HG03432 (cell line): ENCODE measurements around the gene TMEM175.
"Not testable (repeated sequence)": the region's sequence is repeated elsewhere in the genome, so short reads cannot be mapped to it uniquely, and the experiment has no call there.

Source experiments
- ATAC-seq: cut with Tn5 transposase; IDR thresholded peaks from one replicate; pipeline ENCODE4 v1.9.1; 2021; ENCODE audit warnings: mild to moderate bottlenecking, moderate library complexity; ENCODE audit not compliant: unreplicated experiment

Gene TMEM175

DNA sequence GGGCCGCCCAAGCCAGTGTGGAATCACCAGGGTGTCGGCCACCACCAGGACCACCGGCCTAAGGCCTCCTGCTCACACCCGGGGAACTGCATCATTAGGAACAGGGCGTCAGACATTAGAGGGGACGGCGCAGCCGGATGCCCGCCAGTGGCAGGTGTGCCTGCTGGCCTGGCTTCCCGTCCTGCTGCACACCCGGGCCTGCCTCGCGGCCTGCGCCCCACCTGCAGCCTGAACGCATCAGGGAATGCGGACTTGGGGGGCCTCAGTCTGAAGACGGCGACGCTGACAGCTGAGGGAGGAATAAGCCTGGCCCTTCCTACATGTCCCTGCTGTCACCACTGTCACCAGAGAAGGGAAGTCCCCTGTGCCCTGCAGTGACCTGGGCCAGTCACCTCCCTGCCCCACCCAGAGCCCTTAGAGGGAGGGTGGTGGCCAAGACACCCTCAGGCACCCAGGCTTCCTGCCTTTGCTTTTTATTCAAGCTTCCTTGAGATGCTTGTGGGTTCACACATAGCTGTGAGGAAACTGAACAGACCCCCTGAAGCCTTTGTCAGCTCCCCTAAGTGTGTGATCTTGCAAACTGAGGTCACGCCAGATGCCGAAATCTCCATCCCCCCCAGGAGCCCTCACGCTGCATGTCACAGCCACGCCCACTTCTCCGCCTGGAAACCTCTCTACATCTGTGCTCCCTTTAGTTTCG lies 37.9 kb downstream of the TMEM175 start:
- ATAC-seq = no peak

DNA sequence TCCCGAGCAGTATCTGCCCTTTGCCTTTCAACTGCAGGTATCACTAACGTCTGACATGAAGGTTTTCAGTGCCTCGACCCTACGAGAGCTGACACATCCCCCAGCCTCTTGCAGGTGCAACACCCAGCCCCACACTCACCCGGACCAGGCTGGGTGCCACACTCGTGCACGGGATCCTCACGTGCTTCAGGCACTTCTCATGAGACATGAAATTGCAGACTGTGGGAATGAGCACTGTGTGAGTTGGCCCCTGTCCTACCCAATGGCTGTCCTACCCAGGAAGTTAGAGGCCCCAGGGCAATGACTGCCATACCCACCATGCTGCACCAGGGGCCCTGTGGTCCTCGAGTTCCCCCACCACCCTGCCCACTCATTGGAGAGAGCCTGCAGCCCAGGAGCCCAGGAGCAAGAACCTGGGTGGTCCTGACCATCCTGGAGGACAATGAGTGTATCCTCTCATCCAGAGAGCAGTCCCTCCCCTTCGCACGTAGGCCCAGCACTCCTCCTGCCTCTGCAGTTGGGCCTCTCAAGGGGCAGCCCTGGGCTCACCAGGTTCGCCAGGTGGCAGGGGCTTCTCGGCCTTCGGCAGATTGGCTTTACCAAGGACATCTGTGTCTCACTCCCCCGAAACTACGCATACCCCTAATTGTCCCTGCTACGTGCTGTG lies 38.7 kb downstream of the TMEM175 start:
- ATAC-seq = no peak

DNA sequence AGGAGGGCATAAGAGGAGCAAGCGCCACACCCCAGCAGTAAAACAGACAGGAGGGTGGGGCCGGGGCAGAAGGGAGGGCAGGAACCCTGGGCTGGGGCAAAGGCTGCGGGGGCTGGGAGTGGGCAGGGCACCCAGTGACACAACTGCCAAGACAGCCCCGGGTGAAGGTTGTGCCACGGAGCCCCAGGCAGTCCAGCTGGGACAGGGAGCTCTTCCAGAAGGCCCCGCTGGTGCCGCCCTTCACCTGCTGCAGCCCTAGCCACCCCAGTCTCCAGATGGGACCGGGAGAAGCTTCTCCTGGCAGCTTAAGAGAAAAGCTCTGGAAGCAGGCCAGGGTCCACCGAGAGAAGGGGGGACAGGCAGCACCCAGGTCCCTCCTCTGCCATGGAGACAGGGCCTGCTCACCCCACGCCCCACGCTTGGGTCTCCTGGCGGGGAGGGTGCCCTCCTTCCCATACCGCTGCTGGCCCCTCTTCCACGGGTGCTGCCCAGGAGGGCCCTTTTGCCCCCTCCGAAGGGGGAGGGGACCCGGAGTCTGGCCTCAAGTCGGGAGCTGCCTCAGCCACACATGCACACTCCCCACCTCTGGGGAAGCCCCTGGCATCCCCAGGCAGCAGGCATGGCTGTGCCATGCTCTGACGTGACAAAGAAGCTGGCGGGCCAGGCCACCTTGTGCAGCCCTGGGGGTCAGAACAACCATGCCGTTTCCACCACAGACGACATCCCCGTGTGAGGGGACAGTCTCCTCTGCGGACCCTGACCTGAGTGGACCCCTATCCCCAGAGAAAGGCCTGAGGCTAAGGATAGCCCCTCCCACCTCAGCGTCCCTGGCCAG lies 39.6 kb downstream of the TMEM175 start:
- no peak for ATAC-seq

DNA sequence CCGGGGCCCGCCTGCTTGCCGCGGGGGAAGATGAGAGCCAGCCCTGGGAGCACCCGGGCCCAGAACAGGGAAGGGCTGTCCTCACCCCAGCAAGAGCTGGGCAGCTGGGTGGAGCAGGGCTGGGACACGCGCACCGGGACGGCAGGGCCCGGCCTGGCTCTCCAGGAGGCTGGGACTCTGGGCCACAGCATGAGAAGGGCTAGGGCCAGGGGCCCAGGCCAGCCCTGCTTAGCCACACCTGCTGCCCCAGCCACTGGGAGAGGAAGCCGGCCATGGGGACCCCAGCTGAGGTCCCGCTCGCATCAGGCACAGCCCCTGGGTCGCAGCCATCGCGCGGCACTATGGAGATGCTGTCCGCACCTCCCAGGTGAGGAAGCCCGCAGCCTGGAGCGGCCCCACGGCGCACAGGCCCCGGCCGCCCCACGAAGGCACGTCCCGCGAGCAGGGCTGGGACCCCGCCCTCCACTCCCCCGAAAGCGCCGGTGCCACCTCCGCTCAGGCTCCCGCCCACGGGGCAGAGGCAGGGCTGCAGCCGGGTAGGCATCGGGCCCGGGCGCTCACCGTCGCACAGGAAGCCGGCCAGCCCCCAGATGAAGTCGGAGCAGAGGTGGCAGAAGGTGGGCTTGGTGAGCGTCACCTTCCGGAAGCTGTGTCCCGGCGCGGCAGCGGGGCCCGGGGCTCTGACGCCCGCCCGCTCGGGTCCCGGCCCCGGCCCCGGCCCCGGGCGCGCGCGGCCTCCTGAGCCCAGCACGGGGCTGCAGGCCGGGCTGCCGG lies 40.6 kb downstream of the TMEM175 start:
- peak; percentile 55 for ATAC-seq

DNA sequence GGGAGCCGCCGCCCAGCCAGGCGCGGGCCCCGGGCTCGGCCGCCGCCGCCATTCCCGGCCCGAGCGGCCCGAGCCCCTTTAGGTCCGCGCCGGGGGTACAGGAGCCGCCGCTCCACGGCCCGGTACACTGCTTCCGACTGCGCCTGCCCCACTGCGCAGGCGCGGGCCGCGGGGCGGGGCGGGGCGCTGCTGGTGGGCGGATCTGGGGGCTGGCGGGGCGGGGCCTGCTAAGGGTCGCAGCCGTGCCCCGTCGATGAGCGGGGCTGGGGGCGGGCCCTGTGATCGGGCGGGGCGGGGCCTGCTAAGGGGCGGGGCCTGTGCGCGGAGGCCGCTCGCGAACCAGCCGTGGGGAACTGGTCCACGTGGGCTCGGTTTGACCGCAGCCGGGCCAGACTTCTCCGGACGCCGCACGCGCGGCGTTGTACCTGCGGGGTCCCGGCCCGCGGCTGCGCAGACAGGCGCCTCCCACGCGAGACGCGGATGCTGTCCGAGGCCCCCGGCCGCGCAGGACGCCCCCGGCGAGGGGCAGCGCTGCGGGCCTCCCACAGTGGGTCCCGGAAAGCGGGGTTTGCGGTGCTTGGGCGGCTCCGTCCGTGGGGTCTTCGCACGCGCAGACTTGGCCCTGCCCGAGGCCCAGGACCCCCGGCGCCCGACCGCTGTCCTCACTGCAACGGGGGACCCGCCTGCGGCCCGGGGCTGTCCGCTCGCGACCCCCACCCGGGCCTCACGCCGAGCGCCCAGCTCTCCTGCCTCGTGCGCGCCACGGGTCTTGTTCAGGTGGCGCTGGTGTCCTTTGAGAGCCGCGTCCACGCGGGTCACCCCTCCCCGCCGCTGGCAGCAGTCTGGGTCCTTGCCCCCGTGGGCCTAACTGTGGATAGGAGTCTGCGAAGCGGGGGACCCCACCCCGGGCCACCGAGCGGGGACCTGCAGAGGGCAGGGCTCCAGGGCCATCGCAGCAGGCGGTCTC lies 41.5 kb downstream of the TMEM175 start, which contains the start of gene DGKQ:
TSS of gene DGKQ (minus strand) at position 139 of the 967 bp plus-strand sequence. CDS start at position 52, 87 bp downstream.
- peak; percentile 66 for ATAC-seq

DNA sequence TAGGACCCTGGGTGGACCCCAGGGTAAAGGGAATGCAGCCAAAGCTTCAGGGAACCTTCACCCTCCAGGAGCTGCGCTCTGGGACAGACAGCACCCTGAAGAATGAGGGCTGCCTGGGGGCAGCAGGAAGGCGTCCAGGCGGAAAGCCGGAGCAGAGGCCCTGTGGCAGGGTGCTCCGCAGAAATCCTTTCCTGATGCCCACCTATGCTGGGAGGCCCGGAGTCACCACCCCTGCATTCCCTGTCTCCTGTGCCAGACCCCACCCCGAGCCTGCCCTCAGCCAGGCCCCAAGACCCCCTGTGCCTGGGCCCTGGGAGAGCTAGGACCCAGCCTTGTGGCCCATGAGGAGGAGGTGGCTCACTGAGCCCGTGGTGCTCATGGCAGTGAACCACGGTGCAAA lies 42.4 kb downstream of the TMEM175 start:
- no peak for ATAC-seq

DNA sequence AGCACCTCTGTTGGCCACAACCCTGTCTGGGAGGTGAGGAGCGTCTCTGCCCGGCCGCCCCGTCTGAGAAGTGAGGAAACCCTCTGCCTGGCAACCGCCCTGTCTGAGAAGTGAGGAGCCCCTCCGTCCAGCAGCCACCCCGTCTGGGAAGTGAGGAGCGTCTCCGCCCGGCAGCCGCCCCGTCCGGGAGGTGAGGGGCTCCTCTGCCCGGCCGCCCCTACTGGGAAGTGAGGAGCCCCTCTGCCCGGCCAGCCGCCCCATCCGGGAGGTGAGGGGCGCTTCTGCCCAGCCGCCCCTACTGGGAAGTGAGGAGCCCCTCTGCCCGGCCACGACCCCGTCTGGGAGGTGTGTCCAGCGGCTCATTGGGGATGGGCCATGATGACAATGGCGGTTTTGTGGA lies 43.8 kb downstream of the TMEM175 start:
- ATAC-seq = not testable (repeated sequence)

DNA sequence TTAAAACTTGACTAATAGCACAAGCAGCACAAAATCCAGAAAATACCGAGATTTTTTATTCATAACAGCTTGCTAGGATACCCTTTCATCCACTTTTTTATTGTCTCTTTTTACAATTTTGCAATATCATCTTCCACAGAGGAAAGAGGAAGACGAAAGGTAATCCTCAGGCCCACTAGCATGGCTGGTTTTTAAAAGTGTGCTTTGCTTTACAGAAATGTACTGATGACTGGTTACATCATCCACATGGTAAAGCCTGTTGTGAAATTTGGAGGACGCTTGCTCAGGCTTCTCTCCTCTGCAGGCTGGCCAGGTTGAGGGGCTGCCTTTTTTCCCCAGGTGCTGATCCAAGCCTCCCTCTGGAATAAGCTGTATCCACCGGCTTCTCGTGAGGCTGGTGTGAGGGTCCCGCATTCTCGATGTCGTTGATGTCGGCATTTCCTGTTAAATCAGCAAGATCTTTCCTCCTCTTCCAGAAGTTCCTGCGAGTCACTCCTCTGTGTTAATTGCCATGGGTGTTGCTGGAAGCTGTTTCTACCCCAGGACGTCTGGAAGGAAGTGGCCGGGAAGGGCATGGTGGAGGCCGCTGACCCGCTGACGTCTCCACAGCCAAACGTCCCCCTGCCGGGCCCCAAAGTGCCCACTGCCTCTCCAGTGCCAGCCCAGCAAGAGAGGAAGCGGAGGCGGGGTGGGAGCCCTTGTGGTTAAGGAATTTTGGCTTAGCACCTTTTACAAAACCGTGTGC lies 46.9 kb downstream of the TMEM175 start:
- no peak for ATAC-seq

DNA sequence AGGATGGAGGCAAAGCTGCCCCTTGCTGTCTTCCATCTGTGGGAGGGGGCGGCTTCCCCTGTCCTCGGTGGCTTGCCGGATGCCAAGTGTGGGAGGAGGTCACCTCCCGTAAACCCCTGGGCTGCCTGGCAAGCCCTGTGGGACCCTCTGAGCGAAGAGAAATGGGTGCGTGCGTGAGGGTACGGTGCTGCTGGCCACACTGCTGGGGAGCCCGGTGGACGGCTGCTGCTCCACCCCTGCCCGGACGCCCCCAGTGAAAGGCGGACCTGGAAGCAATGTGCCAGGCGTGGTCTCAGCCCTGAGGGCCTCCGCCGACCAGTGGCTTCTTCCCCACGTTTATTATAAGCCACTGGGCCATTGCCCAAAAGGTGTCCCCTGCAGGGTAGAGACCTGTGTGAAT lies 50.0 kb downstream of the TMEM175 start:
- ATAC-seq = no peak

DNA sequence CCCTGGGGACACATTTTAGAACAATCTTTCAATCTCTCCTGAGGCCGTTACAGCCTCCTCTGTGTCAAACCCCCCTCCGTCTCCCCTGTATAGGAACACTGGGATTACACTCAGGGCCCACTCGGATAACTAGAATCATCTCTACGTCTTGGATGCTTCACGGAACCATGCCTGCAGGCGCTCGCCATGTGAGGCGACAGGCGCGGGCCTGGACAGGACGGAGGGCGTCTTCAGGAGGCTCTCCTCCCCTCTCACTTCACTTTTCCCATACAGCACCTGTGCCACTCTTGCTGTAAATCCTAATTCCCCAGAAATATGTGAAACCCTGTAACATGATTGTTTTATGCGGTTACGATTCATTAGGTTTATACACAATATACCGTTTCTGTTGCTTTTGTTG lies 50.6 kb downstream of the TMEM175 start:
- no peak for ATAC-seq

DNA sequence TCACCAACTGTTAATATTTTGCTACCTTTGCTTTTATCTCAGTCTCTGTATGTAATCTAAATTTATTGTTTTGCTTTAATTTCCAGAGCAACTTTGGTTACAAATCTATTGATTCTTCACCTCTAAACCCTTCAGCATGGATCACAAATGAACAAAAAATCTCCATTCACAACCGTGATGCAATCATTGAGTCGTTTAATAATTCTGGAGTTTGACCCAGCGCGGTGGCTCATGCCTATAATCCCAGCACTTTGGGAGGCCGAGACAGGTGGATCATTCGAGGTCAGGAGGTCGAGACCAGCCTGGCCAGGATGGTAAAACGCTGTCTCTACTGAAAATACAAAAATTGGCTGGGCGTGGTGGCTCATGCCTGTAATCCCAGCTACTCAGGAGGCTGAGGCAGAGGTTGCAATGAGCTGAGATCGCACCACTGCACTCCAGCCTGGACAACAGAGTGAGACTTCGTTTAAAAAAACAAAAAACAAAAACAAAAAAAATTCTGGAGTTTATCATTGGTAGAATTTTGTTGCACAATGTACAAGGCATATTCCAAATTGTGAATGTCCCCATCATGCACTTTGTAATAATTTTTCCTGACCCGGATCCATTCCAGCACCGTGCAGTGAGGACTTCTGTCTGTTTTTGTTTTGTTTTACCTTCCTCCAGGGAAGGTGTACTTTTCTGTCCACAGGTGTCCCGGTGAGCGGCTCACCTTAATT lies 52.2 kb downstream of the TMEM175 start:
- no peak for ATAC-seq

DNA sequence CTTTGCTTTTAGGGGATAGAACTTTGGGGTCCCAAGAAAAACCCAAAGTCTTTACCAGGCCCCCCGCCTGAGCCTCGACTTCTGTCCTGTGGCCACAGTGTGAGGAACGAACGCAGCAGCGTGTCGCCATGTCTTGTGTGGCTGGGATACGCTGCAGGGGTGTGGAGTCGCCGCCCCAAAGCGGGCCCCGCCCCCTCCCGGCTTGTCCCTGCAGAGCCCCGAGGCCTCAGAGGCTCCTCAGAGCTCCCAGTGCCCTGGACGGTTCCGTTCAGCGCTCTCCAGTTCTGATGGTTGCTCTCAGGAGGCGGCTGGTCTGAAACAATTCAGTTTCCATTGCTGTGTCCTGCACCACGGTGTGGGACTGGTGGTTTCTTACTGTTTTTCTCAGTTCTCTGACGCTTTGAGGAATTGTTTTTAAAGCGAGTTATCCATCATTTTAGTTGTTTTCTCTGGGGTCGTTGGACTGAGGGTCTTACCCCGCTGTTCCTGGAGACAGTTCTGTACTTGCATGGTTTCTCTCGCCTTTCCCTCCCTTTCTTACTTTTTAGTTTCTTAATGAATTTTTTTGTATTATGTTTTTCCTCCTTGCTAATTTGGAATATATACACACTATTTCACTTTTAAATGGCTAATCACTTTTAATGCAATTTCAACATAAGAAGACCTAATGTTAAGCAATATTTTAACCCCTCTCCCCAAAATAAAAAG lies 53.0 kb downstream of the TMEM175 start:
- ATAC-seq = no peak

DNA sequence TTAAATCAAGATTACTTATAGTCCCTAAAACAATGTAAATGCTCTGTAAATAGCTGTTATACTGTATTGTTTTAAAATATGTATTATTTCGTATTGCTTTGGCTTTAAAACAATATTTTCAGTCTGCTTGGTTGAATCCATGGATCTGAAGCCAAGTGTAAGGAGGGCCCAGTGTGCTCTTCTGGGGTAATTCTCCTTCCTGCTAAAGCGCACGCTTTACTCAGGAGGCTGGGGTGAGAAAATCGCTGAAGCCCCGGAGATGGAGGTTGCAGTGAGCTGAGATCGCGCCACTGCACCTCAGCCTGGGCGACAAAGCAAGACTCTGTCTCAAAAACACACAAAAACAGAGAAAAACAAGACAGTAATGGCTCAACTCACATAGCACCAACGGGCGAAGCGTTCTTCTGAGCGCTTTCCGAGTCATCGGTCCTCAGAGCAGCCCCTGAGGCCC lies 54.2 kb downstream of the TMEM175 start:
- peak; percentile 14 for ATAC-seq

DNA sequence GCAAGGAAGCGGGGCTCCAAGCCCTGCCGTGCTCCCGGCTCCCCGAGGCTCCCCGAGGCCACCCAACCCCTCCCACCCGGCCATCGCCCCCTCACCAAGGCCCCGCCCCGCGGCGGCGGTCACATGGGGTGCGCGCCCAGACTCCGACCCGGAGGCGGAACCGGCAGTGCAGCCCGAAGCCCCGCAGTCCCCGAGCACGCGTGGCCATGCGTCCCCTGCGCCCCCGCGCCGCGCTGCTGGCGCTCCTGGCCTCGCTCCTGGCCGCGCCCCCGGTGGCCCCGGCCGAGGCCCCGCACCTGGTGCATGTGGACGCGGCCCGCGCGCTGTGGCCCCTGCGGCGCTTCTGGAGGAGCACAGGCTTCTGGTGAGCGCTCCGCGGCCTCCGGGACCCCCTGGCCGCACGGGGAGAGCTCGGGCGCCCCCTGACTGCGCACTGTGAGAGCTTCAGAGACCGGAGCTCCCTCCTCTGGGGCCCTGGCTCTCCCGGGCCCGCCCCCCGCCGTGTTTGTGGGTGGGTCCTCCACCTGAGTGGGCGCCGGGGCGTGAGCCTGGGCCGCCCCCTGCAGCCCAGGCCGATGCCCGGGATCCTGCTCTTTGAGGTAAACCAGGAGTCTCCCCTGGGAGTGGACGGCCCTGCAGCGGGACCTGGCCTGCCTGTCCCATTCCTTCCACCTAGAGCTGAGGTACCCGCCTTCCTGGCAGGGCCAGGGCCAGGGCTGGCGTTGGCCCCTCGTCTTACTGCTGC lies 54.8 kb downstream of the TMEM175 start, which contains the start of gene IDUA:
TSS of gene IDUA (plus strand) at position 166 of the 745 bp plus-strand sequence. CDS start at position 207, 41 bp downstream.
- ATAC-seq = peak; percentile 78

DNA sequence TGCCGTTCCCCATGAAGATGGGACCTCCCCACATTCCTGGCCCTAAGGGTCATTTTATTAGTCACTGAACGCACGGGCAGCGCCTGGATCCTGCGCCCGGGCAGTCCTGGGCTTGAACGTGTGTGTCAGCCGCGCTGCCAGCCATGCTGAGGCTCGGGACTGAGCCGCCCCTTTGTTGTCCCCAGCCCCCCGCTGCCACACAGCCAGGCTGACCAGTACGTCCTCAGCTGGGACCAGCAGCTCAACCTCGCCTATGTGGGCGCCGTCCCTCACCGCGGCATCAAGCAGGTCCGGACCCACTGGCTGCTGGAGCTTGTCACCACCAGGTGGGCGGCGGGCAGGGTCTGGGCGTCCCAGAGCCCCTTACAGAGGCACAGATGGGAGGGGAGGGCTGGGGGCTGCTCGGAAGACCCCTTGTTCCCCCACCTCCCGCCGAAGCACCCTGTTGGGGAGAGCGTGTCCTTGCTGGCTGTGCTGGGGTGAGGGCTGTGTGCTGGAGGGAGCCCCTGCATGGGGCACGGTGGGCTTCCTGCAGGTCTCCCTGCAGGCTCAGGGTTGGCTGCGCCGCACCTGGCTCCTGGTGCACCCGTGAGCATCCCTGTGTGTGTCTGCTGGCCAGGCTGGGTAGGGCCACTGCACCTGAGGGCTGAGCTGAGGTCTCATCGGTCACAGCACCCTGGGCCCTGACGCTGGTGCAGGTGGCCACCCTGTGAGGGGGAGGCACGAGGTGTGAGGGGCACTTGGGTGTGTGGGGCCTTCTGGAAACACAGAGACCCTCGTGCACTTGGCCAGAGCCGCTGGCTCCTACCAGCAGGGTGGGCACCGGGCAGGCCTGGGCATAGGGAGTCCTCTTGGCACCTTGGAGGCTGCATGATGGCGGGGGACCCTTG lies 55.6 kb downstream of the TMEM175 start:
- ATAC-seq = no peak
